IMR-90 (cell line): ENCODE data around the gene AGAP1.

ENCODE experiments used
- CHD1 ChIP-seq: IDR thresholded peaks from 2 replicates; pipeline ENCODE4 v1.6.1; 2012; ENCODE audit warnings: low read depth, low read length, improper control_type of control experiment
- MXI1 ChIP-seq: IDR thresholded peaks from 2 replicates; pipeline ENCODE4 v1.6.1; 2012; ENCODE audit warnings: low read depth, mild to moderate bottlenecking, low read length, moderate library complexity, borderline replicate concordance
- NFE2L2 ChIP-seq: fragments of 150-350 bp; IDR thresholded peaks from 2 replicates; pipeline ENCODE4 v1.6.1; 2016; ENCODE audit warnings: low read depth, mild to moderate bottlenecking, low read length
- POLR2A ChIP-seq: IDR thresholded peaks from 2 replicates; pipeline ENCODE4 v1.6.1; 2012; ENCODE audit warnings: mild to moderate bottlenecking, low read depth, low read length
- RAD21 ChIP-seq: IDR thresholded peaks from 2 replicates; pipeline ENCODE4 v1.6.1; 2012; ENCODE audit warnings: low read length, improper control_type of control experiment
- RFX5 ChIP-seq: IDR thresholded peaks from 2 replicates; pipeline ENCODE4 v1.8.0; 2012; ENCODE audit warnings: low read depth, mild to moderate bottlenecking, low read length, moderate library complexity
- TF ChIP-seq, protein P1 (sequence below): conservative IDR thresholded peaks from 2 replicates; pipeline ENCODE4 v1.5.1; 2012; ENCODE audit warnings: mild to moderate bottlenecking, low read depth, low read length, improper control_type of control experiment

DNA sequence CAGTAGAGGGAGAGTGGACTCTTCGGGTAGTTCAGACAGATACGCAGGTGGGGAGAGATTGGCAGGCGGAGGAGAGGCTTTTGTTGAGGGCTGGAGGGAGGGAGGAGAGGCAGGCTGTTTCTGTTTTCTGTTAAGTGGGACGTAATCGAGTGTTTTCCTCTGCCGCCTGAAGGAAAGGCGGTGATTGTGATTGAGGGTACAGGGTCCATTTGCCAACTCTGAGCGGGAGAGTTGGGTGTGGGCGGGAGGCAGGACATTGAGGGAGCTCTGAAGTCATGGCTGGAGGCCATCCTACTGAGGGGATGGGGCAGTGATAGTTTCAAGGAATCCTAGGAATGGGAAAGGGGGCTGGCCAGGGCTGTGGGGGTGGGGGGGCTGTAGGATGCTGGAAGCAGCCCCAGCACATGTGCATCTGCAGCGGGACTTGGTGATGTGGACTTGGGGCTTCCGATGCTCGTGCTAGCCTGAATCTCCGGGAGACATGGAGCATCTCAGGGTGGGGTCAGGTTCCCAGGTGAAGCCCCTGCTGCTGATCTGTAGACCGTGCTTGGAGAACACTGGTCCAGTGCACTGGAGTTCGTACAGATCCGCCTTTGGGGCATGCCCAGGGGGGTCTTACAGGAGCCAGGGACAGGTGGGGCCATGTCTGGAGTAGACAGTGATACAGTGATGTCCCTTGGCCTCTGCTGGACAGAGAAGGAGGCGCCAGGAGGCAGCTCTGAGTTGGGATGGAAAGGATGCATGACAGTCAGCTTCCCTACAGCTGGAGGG, 167.5 kb downstream of the AGAP1 start:
- TF ChIP-seq, protein P1, sequence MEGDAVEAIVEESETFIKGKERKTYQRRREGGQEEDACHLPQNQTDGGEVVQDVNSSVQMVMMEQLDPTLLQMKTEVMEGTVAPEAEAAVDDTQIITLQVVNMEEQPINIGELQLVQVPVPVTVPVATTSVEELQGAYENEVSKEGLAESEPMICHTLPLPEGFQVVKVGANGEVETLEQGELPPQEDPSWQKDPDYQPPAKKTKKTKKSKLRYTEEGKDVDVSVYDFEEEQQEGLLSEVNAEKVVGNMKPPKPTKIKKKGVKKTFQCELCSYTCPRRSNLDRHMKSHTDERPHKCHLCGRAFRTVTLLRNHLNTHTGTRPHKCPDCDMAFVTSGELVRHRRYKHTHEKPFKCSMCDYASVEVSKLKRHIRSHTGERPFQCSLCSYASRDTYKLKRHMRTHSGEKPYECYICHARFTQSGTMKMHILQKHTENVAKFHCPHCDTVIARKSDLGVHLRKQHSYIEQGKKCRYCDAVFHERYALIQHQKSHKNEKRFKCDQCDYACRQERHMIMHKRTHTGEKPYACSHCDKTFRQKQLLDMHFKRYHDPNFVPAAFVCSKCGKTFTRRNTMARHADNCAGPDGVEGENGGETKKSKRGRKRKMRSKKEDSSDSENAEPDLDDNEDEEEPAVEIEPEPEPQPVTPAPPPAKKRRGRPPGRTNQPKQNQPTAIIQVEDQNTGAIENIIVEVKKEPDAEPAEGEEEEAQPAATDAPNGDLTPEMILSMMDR = no peak
- no peak for TF ChIP-seq POLR2A
- no peak for TF ChIP-seq NFE2L2
- no peak for TF ChIP-seq CHD1
- TF ChIP-seq RFX5 = no peak
- TF ChIP-seq RAD21 = no peak
- no peak for TF ChIP-seq MXI1
